Measurements from ENCODE around the gene TYK2.
A peak's percentile ranks its signal among the peaks of the same experiment; 100 is the strongest.

TYK2 gene

GRCh38 chr19:10388957-10389356 is 8.6 kb upstream of the TYK2 start:
- no peaks in the 10 kb centered on the region for H3K9me3 ChIP-seq (ENCODE audit: control insufficient read depth, insufficient read depth, low read depth, low read length)
- no peak overlapping the region for H3K4me3 ChIP-seq (ENCODE audit: low read depth, low read length)
- ChIA-PET POLR2A (interaction anchor here (0.6 to 2.5 kb wide), 11 partner anchors 9 to 137 kb away, joined by 3 to 24 read pairs (median 4); partner anchors contain the start of genes ICAM1, ICAM5, MRPL4 and RAVER1), CTCF (interaction anchor here (0.5 to 5.6 kb wide), 34 partner anchors 8 to 486 kb away, joined by 3 to 170 read pairs (median 4); partner anchors contain the start of genes ICAM1, ICAM5, RAVER1 and TYK2)
- TF ChIP-seq ZNF248 (tag by site-specific recombination; IDR thresholded peaks at IDR 0.05) = no peak
- TF ChIP-seq CTCF (tag by site-specific recombination; IDR thresholded peaks at IDR 0.05) = peak; percentile 61; the same call in 1 of the 2 replicates
- 0 out of 2 replicates have a peak, but pooled peaks have one; percentile 25 for TF ChIP-seq ZEB2 (tag by site-specific recombination; IDR thresholded peaks at IDR 0.05)
- TF ChIP-seq IKZF3 (tag by site-specific recombination; IDR thresholded peaks at IDR 0.05) = peak; percentile 78
- TF ChIP-seq ZNF677 (tag by site-specific recombination; IDR thresholded peaks at IDR 0.05) = no peak
- peak; percentile 62; the same call in 1 of the 2 replicates for TF ChIP-seq ZNF660 (tag by site-specific recombination; IDR thresholded peaks at IDR 0.05)
- no peak for TF ChIP-seq ZNF341 (tag by site-specific recombination; IDR thresholded peaks at IDR 0.05; ENCODE audit: low read depth)
- TF ChIP-seq ZBTB6 (tag by site-specific recombination; IDR thresholded peaks at IDR 0.05) = peak; percentile 46; the same call in 1 of the 2 replicates
- no peak for TF ChIP-seq ZNF473 (tag by site-specific recombination; IDR thresholded peaks at IDR 0.05)
- TF ChIP-seq ZNF350 (tag by site-specific recombination; IDR thresholded peaks at IDR 0.05) = no peak
- no peak for TF ChIP-seq ZNF121 (tag by site-specific recombination; IDR thresholded peaks at IDR 0.05)
- peak; percentile 74 for TF ChIP-seq ZNF654 (tag by site-specific recombination; IDR thresholded peaks at IDR 0.05; ENCODE audit: low read depth)
- TF ChIP-seq KLF10 (tag by site-specific recombination; IDR thresholded peaks at IDR 0.05) = 0 out of 2 replicates have a peak, but pooled peaks have one; percentile 23
- no peak for TF ChIP-seq KLF8 (tag by site-specific recombination; IDR thresholded peaks at IDR 0.05)
- H3K27ac ChIP-seq (ENCODE audit: extremely low read depth, low read depth, low read length) = no peak overlapping the region
- H3K36me3 ChIP-seq (ENCODE audit: control insufficient read depth in 2 of 2, insufficient read depth in 1 of 2, low read length in 2 of 2) = peaks cover 12 to 40% of the 10 kb centered on the region in 2 experiments; a peak in 2 of 3 replicates
- H3K4me1 ChIP-seq (ENCODE audit: control insufficient read depth, insufficient read depth, low read length) = no peaks in the 10 kb centered on the region

DNA sequence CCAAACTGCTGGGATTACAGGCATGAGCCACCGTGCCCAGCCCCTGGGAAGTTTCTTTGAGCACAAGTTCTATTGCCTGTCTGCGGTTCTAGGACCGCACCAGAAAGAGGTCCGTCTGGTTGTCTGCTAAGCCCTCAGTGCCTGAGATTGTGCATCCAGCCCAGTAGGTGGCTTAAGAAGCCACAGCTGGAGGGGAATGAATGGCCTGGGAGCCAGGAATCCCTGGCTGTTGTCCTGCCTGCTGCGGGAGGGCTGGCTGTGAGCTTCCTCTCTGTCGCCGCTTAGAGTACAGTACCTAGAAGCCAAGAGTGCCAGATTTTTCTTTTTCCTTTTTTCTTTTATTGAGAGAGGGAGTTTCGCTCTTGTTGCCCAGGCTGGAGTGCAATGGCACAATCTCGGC is 4.2 kb upstream of the TYK2 start:
- Histone ChIP-seq H3K4me3 (ENCODE audit: low read depth, low read length) (no peak overlapping the region), H3K27ac (ENCODE audit: extremely low read depth, low read depth, low read length) (no peak overlapping the region), H3K9me3 (ENCODE audit: control insufficient read depth, insufficient read depth, low read depth, low read length) (no peaks in the 10 kb centered on the region), H3K4me1 (ENCODE audit: control insufficient read depth, insufficient read depth, low read length) (no peaks in the 10 kb centered on the region), H3K36me3 (ENCODE audit: control insufficient read depth in 2 of 2, insufficient read depth in 1 of 2, low read length in 2 of 2) (peaks cover 0 to 2% of the 10 kb centered on the region in 2 experiments; a peak in 1 of 3 replicates)
- POLR2A ChIA-PET = interaction anchor here (0.5 to 0.7 kb wide), 3 partner anchors 51 to 331 kb away, joined by 3 read pairs; no protein-coding TSS in a partner anchor
- CTCF ChIA-PET = interaction anchor here (1.0 to 5.6 kb wide), 4 partner anchors 78 to 135 kb away, joined by 4 to 170 read pairs (median 72); partner anchors contain the start of gene ICAM1
- TF ChIP-seq ZNF221 (tag by site-specific recombination; IDR thresholded peaks at IDR 0.05; ENCODE audit: borderline replicate concordance) = no peak
- TF ChIP-seq ZFP3 (tag by site-specific recombination; IDR thresholded peaks at IDR 0.05; ENCODE audit: low read depth) = no peak
- no peak for TF ChIP-seq ZFHX2 (tag by site-specific recombination; conservative IDR thresholded peaks at IDR 0.05)
- TF ChIP-seq, protein P1, sequence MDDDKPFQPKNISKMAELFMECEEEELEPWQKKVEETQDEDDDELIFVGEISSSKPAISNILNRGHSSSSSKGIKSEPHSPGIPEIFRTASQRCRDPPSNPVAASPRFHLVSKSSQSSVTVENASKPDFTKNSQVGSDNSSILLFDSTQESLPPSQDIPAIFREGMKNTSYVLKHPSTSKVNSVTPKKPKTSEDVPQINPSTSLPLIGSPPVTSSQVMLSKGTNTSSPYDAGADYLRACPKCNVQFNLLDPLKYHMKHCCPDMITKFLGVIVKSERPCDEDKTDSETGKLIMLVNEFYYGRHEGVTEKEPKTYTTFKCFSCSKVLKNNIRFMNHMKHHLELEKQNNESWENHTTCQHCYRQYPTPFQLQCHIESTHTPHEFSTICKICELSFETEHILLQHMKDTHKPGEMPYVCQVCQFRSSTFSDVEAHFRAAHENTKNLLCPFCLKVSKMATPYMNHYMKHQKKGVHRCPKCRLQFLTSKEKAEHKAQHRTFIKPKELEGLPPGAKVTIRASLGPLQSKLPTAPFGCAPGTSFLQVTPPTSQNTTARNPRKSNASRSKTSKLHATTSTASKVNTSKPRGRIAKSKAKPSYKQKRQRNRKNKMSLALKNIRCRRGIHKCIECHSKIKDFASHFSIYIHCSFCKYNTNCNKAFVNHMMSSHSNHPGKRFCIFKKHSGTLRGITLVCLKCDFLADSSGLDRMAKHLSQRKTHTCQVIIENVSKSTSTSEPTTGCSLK (tag by site-specific recombination; IDR thresholded peaks at IDR 0.05) = no peak
- TF ChIP-seq ZNF138 (tag by site-specific recombination; IDR thresholded peaks at IDR 0.05; ENCODE audit: borderline replicate concordance) = no peak
- TF ChIP-seq, protein P2, sequence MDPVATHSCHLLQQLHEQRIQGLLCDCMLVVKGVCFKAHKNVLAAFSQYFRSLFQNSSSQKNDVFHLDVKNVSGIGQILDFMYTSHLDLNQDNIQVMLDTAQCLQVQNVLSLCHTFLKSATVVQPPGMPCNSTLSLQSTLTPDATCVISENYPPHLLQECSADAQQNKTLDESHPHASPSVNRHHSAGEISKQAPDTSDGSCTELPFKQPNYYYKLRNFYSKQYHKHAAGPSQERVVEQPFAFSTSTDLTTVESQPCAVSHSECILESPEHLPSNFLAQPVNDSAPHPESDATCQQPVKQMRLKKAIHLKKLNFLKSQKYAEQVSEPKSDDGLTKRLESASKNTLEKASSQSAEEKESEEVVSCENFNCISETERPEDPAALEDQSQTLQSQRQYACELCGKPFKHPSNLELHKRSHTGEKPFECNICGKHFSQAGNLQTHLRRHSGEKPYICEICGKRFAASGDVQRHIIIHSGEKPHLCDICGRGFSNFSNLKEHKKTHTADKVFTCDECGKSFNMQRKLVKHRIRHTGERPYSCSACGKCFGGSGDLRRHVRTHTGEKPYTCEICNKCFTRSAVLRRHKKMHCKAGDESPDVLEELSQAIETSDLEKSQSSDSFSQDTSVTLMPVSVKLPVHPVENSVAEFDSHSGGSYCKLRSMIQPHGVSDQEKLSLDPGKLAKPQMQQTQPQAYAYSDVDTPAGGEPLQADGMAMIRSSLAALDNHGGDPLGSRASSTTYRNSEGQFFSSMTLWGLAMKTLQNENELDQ (tag by site-specific recombination; IDR thresholded peaks at IDR 0.05; ENCODE audit: low read depth) = no peak
- TF ChIP-seq, protein P3, sequence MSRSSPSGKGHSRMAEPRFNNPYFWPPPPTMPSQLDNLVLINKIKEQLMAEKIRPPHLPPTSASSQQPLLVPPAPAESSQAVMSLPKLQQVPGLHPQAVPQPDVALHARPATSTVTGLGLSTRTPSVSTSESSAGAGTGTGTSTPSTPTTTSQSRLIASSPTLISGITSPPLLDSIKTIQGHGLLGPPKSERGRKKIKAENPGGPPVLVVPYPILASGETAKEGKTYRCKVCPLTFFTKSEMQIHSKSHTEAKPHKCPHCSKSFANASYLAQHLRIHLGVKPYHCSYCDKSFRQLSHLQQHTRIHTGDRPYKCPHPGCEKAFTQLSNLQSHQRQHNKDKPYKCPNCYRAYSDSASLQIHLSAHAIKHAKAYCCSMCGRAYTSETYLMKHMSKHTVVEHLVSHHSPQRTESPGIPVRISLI (tag by site-specific recombination; IDR thresholded peaks at IDR 0.05) = no peak
- no peak for TF ChIP-seq ZNF239 (tag by site-specific recombination; IDR thresholded peaks at IDR 0.05)
- no peak for TF ChIP-seq TRIM28 (IDR thresholded peaks at IDR 0.05; ENCODE audit: borderline replicate concordance, low read length)
- TF ChIP-seq ZSCAN5A (tag by site-specific recombination; IDR thresholded peaks at IDR 0.05) = no peak

Data from HEK293 (cell line).